ENCODE data around the gene C21orf58.

The C21orf58 gene

DNA sequence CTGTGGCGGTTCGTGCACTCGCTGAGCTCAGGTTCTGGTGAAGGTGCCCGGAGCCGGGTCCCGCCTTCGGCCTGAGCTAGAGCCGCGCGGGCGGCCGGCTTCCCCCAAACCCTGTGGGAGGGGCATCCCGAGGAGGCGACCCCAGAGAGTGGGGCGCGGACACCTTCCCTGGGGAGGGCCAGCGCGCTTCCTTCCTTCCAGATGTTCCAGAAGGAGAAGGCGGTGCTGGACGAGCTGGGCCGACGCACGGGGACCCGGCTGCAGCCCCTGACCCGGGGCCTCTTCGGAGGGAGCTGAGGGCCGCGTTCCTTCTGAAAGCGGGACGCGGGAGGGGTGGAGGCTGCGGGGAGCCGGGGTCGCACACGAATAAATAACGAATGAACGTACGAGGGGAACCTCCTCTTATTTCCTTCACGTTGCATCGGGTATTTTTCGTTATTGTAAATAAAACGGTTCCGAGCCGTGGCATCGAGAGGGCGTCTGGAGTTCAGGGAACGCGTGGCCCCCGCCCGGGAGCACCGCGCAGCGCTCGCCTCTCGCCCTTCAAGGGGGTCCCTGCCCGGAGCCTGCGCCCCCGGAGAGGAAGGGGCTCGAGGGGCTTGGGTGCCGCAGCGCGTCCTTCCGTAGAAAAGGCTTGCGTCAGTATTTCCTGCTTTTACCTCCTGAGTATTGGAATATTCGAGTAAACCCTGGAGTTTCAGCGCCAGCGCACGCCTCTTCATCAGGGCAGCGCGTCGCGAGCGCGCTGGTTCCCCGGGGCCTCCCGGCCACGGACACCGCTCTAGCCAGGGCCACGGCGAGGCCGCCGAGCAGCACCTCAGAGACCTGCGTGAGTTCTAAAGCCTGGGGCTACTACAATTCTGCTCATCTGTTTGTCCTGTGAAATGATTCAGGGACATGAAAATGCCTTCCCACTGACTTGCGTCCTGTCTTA lies 26.1 kb downstream of the C21orf58 start:
- DNase-seq (ENCODE audit: low read depth in 2 of 2, low spot score in 1 of 2), result no peak

DNA sequence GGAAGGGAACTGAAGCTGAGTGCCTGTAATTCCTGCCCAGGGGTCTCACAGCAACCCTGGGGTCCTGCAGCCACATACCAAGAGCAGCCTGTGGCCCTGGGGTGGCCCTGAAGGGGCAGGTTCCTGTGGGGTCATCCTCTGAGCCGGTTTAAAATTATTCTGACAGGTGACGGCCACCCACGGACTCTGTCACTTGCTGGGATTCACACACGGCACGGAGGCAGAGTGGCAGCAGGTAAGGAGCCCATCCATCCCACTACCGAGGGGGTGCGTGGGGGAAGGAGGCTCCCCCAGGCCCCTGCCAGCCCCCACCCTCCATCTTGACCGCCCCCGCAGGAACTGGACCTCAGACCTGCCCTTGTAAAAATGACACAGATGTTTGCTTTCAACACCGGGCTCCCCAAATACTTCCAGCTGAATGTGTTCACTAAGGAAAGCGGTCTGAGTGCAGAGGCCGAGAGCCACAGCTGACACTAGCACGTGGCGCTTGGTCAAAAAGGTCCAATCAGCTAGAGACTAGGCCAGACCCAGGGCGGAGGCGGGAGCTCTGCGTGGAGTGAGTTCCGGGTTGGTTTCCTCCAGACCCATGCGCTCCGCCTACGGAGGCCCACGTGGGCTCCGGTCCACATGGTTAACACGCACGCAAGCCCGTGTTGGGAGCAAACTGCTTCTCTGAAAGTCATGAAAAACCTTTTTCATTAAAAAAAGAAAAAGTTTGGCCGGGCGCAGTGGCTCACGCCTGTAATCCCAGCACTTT lies 27.5 kb downstream of the C21orf58 start:
- DNase-seq (ENCODE audit: low read depth in 2 of 2, low spot score in 1 of 2), result peak; percentile 29 to 35

DNA sequence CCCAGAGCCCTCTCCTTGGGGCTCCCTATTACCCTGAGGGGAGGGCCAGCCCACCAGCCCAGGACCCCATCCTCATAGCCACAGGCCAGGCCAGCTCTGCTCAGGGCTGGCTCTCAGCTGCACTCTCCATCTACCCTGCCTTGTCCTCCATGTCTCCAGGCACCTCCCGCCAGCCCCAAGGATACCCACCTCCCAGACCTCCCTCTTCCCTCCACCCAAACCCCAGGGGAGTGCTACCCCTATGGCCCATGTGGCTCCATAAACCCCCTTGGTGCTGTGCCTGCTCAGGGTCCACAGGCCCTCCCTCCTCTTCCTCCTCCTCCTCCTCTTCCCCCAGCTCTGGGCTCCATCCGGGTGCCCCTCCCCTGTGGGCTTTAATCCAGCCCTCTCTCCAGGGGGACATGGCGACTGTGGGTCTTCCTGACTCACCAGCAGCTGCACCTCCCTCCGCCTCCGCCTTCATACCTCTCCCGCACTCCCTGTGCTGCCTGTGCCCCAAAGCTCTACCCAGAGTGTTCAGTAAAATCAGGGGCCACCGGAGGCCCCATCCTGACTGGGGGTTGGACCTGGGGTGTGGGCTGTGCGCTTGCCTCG lies 28.4 kb downstream of the C21orf58 start:
- DNase-seq (ENCODE audit: low read depth in 2 of 2, low spot score in 1 of 2), result no peak

DNA sequence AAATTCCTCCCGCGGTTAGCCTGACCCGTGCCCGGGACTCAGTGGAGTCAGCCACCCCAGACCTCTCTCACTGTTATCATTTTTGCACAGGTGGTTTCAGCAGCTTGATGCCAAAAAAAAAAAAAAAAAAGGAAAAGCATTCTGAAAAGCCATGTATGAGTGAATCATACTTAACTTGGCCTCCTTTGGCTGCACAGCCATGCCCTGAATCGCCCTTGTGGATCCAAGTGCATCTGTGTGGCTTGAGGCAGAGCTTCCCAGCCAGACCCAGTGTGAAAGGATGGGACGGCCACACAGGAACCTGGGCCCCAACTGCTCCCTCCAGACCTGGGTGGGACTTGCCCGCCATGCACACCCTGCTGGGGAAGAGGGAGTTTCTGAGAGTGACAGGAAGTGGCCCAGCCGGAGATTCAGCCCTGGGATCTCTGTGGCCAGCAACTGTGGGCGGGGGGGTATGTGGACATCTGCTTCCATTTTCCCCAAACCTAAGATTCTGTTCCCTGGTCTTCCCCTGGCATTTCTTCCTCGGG lies 29.0 kb downstream of the C21orf58 start:
- no peak for DNase-seq (ENCODE audit: low read depth in 2 of 2, low spot score in 1 of 2)

DNA sequence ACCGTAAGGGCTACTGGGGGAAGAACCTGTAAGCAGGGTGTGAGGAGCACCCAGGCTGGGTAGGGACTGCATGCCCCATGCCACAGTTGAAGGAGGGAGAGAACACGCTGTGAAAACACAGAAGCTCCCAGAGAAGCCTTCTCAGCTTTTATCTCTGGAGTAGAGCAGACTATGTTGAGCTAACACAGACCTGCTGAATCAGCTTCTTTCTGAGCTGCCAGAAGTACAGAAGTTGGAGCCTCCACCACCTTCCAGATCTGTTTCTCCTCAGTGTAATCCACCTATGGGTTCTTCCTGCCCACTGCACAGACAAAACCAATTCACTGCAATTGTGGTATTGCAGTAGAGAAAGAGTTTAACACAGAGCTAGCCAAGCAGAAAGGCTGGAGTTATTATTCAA lies 32.1 kb downstream of the C21orf58 start:
- no peak for DNase-seq (ENCODE audit: low read depth in 2 of 2, low spot score in 1 of 2)

DNA sequence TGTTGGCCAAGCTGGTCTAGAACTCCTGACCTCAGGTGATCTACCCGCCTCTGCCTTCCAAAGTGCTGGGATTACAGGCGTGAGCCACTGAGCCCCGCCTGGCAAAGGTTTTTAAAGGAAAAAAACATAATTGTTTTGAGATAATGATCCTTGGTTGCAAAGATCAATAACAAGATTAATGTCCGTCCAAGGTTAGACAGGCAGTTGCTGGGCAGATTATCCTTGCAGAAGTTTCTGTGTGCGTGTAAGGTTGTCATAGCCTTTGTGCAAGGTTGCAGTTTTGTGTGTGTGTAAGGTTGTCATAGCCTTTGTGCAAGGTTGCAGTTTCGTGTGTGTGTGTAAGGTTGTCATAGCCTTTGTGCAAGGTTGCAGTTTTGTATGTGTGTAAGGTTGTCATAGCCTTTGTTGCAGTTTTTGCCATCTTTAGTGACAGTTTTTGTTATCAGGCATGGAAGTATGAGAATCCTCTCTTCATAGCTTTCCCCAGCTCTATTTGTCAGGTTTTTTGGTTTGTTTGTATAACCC lies 34.0 kb downstream of the C21orf58 start:
- no peak for DNase-seq (ENCODE audit: low read depth in 2 of 2, low spot score in 1 of 2)

DNA sequence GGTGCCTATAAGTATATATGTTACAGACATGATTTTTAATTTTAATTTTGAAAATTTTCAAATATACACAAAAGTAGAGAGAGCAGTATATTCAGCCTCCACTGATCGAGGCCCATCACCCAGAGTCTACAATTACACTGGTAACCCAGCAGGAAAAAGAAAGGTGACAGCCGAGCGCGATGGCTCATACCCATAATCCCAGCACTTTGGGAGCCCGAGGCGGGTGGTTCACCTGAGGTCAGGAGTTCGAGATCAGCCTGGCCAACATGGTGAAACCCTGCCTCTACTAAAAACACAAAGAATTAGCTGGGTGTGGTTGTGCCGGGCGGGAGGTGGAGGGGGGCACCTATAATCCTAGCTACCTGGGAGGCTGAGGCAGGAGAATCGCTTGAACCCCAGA lies 36.1 kb downstream of the C21orf58 start:
- DNase-seq (ENCODE audit: low read depth in 2 of 2, low spot score in 1 of 2), result no peak

DNA sequence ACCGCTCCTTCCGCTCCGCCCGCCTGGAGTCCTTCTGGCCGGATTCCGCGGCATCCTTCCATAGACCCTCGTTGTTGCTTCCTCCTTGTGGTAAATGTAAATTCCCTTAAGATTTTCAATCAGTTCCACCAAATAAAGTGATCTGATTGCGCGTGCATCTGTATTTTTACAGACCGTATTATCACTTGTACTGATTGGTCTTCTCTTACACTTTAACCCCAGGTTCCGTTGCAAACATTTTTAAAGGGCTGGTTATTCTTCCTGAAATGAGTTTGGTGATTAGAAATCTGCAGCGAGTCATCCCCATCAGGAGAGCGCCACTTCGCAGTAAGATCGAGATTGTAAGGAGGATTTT lies 37.0 kb downstream of the C21orf58 start:
- no peak for DNase-seq (ENCODE audit: low read depth in 2 of 2, low spot score in 1 of 2)

DNA sequence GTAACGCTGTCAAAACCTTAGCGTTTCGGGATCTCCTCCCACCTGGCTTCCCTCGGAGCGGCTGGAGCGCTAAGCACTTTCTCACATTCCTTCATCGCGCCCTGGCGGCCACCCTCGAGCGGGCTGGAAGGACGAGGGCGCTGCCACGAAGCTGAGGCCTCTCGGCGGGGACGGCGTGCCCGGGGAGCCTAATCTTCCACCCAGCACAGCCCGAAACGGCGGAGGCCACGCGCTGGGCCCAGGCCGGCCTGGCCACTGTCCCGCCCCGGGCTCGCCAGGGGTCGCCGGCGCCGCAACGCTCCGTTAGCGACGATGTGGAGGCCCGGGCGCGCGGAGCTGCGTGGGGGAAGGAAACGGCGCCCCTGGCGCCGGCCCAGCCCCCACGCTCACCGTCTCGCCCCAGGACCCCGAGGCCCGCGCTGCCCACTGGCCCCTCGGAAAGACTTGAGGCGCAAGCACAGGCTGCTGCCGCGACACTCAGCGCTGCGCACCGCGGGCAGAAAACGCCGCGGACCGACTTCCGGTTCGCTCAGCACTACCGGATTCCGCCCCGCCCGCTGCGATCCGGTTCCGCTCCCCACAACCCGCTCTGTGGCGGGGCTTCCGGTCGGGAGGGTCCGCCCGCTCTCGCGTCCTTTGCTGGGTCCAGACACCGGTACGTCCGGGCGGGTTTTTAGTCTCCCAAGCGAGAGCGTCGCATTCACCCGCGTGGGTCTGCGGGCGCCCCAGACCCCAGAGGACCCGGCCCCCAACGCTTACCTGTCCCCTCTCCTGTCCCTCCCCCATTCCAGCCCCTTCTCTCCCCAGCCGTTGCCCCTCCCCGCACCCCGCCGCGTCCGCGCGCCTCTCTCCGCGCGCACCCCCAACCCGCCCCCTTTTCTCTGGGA lies 37.7 kb downstream of the C21orf58 start, which contains the start of gene YBEY:
Gene YBEY (plus strand): TSS at position 582 of the 887 bp plus-strand sequence. CDS start 572 bp downstream, outside the sequence.
- peak; percentile 48 to 68 for DNase-seq (ENCODE audit: low read depth in 2 of 2, low spot score in 1 of 2)

DNA sequence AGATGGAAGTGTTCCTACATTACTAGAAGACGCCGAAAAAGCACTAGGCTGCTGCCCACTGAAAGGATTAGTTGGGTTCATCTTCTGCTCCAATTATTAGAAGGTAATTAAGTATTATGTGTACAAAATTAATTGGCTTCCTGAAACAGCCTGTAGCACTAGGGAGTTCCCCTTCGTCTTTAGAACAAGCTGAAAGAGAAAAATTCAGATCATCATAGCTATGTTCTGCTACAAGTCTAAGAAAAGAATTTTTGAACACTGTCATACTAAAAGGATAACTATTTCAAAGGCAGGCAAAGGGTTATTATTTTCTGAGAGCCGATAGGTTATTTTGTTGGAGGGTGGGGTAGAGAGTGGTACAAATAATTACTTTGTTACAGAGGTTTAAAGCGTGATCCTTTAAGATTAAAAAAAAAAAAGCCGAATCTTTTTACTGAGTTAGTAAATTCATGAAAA lies 38.4 kb downstream of the C21orf58 start, which contains the start of gene MCM3AP:
Gene MCM3AP (minus strand): TSS at position 406 of the 456 bp plus-strand sequence. CDS start 325 bp downstream, at position 81.
- DNase-seq (ENCODE audit: low read depth in 2 of 2, low spot score in 1 of 2), result no peak

DNA sequence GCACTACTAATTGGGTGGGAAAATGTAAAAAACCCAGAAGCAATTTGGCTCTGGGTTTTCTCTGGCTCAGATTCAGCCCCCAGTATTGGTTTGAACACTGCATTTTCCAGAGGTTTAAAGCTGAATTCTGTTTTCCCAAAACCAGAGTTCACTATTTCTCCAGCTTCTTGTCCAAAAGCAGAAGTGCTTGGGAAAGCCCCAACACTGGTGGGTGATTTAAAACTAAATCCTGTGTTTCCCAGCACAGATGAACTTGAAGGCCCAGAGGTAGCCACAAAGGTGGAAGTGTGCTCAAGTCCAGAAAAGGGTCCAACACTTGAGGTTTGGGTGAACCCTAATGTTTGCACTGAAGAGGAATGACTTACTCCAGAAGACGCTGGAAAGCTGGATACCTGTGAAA lies 38.9 kb downstream of the C21orf58 start:
- DNase-seq (ENCODE audit: low read depth in 2 of 2, low spot score in 1 of 2), result no peak

DNA sequence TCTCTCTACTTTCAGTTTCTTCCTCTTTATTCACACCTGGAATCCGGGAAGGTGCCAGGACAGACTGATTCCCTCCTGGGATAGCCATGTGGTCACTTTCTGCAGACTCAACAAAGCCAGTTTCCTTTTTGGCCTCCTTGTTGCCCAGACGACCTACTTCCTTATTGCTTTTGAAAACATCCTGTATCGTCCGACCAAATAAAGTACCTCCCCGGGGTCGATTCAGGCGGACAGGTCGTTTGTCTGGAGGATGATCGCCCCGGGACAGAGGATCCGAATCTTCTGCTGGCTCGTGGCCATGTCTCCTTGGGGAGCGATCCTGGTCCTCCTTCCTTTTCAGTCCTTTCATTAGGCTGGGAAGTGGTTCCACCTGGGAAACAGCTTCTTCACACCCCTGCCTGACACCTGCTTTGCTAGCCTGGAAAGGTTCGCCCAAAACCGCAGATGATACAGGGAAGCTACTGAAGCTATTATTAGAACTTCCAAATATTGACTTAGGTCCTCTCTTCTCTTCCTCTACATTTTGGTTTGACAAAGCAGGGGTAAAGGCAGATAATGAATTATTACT lies 39.5 kb downstream of the C21orf58 start:
- DNase-seq (ENCODE audit: low read depth in 2 of 2, low spot score in 1 of 2), result no peak

DNA sequence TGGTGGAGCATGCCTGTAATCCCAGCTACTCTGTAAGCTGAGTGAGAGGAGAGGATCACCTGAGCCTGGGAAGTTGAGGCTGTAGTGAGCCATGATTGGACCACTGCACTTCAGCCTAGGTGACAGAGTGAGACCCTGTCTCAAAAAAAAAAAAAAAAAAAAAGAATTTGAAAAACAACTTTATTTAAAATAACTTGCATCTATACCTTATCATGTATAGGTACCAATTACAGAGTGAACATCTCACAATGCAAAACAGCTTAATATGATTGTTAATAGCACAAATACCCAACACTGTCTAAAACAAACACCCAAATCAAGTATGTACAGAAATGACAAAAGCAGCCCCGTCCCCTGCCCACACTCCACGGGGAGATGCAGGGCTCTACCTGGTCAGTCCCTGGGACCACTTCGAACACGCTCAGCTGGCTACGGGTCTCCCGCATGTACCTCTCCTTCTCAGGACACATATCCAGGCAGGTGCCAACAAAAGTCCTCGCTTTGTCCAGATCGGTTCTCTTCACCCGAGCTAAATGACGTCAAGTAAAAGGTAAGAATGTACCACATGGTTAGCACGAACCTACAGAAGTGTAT lies 48.8 kb downstream of the C21orf58 start:
- no peak for DNase-seq (ENCODE audit: low read depth in 2 of 2, low spot score in 1 of 2)

DNA sequence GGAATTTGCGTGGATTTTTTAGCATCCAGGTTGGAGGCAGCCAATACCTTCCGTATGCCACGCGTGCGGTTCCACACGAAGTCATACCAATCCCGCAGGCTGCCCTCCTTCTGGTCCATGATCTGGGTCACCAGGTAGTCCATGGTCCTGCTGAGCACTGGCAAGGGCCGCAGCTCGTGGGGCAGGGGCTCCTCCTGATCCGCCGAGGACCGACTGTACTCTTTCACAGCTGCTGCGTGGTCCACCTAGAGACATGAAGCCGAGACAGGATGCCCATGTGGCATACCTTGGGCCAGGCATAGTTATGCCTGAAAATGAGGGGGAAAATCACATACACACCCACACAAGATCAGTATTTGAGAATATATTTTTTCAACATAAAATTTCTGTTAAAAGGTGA lies 50.3 kb downstream of the C21orf58 start:
- DNase-seq (ENCODE audit: low read depth in 2 of 2, low spot score in 1 of 2), result no peak

DNA sequence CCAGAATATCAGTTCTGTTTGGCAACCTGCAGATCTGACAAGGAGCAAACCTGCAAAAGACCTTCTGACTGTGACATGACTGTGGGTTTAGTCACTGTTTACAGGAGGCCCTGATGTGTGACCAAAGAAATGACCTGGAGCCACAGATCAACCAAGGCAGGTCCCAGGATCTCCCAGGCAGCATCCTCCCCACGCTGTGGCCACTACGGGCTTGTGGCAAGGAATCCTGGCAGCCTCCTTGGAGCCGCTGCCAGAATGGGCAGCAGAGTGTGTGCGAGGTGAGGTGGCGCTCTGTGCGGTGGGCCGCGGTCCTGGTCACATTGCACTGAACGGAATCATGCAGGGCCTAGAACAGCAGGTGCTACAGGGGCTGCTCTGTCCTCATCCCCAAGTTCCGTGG lies 54.2 kb downstream of the C21orf58 start:
- no peak for DNase-seq (ENCODE audit: low read depth in 2 of 2, low spot score in 1 of 2)

DNA sequence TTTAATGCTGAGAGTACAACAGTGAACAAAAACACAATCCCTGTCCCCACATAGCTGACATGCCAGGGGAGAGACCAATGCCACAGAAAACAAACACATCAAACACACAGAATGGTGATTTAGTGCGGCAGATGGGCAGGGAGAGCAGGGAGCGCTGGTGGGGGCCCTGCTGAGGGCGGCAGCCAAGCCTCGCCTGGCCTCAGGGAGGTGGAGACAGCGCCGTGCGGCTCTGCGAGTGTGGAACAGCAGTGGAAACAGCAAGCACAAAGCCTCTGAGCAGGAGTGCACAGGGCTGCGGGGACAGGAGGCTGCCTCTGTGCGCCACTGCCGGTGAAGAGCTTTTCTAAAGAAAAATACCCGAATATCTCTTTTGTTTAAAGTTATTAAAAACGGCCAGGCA lies 55.3 kb downstream of the C21orf58 start:
- DNase-seq (ENCODE audit: low read depth in 2 of 2, low spot score in 1 of 2), result no peak

DNA sequence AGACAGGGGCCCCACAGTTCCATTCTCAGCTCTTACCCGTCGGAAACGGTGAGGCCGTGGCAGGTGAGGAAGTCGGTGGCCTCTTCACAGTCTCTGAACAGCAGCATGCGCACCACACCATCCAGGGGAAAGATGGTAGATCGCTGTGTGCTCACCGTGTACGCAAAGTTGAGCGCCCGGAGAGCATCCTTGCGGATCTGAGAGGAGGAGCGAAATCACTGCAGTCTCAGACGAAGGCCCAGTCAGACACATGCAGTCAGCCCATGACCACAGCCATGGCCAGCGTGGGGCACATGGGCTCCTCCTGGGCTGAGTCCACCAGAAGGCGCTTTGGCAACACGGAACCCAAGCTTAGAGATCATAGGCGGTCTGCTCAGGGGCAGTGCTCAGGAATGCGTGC lies 56.7 kb downstream of the C21orf58 start:
- no peak for DNase-seq (ENCODE audit: low read depth in 2 of 2, low spot score in 1 of 2)

DNA sequence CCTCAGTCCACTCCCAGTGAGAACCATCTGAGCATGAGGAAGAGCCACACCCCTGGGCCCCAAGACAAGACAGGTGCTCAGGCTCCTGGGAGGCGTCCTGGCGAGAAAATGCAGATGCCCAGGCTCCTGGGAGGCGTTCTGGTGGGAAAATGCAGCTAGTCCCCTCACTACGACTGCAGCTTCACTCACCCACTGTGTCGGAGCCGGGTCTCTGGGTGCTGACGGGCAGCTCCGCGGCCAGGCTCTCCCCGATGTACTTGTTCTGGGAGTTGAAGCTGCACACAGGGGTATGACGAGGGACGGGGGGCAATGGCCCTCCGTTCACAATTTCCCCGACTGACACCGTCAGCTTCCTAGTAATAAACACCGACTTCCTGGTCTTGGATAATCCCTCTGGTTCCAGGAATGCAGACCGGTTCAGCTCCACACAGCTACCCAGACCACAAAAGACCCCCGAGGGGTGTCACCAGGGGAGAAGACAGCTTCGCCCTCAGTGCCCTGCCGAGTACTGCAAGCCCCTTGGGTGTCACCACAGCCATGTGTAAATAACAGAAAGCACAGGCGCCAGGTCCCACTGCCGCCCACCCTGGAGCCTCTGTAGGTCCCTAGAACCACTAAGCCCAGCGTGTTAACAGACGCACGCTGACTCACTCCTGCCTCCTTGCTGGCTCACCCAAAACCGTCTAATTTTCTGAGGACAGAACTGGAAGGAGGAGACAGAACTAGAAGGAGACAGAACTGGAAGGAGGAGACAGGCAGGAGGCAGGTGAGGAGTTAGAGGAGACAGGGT lies 57.7 kb downstream of the C21orf58 start:
- DNase-seq (ENCODE audit: low read depth in 2 of 2, low spot score in 1 of 2), result no peak

Measured in stimulated activated CD8-positive, alpha-beta memory T cell treated with anti-CD3 and anti-CD28 coated beads, Interleukin-4, amount 100 ng/mL, for 4 hours (primary cell).